ENCODE results near the gene RAI1.

RAI1 gene

DNA sequence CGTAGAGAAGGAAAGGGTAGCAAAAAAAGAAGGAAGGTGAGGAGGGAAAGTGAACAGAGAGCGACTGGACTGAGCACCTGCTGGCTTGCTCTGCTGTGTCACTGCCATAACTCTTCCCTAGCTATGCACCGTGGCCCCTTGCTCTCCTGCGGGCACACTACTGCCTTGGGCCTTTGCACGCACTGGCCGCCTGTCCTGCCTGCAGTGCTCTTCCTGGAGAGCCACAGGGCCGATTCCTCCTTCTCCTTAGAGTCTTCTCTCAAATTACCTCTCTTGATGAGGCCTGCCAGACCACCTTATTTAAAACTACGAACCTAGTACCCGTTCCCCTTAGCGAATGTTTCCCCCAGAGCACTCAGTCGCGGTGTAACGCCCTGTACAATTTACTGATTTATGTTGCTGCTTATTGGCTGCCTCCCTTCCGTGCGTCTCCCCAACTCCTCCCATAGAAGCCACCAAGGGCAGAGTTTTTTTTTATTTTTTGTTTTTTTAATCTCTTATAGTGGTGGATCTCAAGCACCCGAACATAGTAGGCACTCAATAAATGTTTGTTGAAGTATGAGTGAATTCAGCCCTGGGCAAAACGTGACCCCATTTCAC is 70.3 kb downstream of the RAI1 start:
- DNase-seq (ENCODE audit: low spot score) = no peak

DNA sequence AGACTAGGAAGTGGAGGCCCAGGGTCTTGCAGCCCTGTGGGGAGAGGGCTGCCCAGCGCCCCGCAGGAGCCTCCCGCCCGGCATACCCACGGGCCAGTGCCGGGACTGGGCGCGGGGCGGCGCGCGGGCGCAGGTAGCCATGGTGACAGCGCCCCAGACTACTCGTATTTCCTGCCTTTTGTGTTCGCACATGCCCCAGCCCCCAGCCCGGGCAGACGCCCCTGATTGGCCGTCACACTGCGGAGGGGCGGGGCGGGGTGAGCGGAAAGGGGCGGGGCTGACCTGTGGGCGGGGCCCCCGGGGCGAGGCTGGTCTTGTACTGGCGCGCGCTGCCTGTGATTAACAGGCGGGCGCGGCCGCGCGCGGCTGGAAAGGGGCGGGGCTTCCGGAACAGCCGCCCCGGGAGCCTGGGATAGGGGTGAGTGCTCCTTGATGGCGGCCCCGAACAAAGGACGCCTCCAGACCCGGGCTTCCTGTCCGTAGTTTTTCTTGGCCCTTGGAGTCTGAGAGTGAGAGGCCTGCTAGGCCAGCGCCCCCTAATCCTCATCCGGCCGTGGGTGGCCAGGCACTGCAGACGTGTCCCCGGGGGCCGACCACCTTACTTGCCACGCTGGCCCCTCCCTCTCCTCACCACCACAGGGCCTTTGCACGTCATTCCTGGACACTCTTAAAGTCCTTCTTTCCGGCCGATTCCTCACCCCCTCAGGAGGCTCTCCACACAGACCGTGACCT is 71.0 kb downstream of the RAI1 start:
- peak; percentile 97 for DNase-seq (ENCODE audit: low spot score)

DNA sequence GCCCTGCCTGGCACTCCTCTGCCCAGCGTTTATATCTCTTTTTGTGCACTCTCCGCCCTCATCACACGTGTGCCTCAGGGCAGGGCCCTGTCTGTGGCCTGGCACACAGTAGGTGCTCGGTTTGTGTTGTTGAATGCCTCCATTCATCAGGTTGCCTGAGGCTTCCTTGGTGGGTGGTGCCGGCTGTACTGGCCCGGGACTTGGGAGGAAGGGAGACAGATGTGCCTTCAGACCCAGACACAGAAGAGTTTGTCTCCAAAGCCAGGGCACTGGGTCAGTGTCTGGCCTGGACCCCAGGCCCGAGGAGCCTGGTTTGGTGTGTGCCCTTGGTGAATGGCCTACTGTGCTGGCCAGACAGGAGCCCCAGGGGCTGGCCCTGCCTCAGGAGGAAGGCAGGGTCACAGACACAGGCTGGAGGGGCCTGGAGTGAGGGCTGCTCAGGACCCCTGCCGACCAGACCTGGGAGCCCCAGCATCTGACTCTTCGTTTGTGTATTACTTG is 71.6 kb downstream of the RAI1 start:
- no peak for DNase-seq (ENCODE audit: low spot score)

DNA sequence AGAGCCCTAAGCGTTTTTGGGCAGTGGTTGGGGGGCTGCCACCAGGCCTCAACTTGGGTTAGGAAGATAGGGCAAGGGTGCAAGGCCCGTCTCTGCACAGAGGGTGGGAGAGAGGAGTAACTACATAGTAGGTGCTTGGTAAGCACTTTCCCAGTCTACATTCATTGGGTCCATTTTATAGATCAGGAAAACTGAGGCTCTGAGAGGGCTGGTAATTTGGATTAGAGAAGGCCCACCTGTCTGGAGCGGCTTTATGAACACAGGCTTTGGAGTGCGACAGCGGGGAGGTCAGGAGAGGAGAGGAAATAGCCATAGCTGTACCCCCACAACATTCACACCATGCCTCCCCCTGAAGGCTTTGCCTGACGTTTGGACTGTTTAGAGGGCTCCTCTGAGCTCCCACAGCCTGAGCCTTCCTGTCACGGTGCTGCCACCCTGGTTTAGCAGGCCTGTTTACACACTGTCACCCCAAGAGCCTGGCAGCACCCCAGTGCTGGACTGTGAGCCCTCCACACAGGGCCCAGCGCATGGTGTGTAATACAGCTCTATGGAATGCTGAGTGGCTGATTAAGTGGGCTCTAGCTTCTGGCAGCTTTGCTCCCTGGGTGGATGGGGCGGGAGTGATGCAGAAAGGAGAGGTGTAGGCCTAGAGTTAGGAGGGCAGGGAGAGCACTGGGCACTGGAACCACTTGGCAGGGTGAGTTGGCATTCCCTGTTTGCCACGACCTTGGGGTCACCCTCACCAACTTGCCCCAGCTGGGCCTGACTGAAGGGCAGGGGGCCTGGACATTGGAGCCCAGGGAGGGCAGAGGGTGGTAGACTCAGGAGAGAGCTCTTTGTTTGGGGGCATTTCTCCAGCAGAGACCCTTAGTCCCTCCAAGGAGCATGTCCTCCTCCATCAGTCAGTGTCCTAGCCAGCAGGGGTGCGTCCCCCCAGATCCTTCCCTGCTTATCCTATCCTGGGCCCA is 73.7 kb downstream of the RAI1 start:
- DNase-seq (ENCODE audit: low spot score) = no peak

DNA sequence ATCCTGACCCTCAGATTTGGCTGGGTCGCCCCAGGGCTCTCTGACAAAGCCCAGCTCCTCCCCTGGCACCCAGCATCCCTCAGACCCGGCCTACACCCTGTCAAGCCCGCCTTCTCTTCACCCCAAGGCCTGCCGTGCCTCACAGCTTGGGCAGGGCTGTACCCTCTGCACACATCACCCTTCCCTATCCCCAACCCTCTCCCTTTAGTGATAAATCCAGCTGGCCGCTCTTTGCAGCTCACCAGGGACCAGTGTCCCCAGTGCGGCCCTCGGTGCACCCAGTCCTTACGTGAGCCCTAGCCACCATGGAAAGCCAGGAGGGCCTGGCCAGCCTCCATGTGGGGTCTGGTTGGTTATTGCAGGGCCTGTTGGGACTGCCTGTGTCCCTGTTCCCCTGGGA is 74.5 kb downstream of the RAI1 start:
- no peak for DNase-seq (ENCODE audit: low spot score)

DNA sequence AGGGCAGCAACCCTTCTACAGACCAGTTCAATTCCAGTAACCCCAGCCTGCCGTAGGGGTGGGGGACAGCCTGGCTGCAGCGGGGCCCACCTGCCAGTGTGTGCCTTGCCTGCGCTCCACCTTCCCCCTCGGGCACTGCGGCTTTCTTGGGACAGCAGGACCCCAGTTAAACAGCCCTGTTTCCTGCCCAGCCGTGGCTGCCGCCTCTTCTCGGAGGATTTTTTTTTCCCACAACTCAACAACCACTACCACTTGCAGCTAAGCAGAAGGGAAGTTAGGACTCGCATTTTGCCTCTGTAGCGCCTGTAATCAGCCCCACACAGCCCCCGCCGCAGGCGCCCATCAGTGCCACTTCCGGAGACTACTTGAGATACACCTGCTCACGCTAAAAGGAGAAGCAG is 76.1 kb downstream of the RAI1 start:
- DNase-seq (ENCODE audit: low spot score) = no peak

DNA sequence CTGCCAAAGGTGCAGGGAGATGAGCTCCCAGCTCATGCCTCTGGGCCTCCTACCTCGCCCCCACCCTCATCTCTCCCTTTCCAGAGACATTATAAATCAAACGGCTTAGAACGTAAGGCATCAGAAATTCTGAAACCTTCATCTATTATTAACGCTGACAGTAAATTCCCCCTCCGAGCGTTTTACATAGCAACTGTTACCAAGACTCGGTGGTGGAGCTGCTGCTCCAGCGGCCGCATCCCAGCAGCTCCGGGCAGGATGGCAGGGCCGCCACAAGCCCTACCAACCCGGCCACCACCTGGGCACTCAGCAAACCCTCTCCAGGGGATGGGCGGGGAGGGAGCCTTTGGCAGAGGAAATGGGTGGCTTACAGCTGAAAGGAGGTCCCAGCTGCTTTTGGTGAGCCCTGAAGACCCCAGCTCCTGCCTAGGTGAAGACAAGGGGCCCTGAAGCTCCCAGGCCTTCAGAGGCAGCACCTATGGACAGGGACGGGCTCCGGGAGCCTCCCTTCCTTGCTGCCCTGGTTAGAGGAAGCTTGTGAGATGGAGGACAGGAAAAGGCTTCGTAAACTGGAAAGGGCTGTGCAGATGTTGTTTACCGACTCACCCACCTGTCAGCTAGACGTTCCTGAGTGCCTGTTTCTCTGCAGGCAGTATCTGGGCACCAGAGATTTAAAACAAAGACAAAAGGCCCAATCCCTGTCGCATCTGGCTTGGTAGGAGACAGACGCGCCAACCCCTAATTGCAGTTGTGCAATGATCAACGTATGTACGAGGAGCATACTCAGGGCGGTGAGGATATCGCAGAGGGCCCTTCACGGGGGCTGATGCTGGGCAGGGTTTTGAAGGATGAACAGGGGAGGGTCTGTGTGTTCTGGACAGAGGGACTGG is 76.9 kb downstream of the RAI1 start:
- DNase-seq (ENCODE audit: low spot score) = no peak

DNA sequence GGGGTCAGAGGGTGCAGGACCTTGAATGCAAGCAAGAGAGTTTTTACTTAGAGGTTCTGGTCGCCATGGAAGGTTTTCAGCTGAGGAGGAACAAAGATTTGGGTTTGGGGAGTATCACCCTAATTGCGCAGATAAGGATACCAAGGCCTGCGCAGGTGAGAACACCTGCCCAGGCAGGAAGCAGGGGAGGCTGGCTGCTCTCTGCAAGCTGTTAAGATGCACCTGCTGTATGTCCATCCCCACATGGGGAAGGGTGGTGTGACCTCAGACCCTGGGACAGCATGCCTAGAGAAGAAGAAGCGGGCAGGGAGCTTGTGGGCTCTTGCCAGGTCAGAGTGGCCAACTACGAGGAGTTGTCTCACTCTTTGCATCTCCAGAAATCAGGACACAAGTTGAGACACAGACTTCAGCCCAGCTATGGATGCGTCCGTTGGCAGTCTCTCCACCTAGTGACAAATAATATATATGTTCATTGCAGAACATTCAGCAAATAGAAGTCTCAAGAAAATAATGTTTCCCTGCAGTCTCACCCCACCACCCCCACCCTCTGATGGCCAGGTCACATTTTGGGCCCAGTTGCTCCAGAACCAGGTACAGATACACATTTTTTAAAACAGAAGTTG is 77.8 kb downstream of the RAI1 start:
- no peak for DNase-seq (ENCODE audit: low spot score)

DNA sequence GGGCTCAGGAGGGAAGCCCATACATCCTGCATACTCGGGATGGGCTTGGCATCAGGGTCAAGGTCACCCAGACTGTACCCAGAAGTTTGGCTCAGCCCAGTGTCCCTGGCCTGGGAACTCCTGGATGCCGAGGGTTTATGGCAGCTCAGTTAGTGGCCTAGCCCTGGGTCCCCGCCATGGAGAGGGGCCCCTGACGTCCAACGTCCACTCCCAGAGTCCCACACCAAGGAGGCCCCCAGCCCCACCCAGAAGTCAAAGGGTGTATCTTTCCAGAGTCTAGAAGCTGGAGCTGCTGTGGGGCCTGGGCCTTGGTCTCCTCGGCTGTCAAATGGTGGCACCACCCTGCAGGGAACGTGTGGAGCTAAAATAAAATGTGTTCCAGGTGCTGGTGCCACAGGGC is 79.1 kb downstream of the RAI1 start:
- no peak for DNase-seq (ENCODE audit: low spot score)

DNA sequence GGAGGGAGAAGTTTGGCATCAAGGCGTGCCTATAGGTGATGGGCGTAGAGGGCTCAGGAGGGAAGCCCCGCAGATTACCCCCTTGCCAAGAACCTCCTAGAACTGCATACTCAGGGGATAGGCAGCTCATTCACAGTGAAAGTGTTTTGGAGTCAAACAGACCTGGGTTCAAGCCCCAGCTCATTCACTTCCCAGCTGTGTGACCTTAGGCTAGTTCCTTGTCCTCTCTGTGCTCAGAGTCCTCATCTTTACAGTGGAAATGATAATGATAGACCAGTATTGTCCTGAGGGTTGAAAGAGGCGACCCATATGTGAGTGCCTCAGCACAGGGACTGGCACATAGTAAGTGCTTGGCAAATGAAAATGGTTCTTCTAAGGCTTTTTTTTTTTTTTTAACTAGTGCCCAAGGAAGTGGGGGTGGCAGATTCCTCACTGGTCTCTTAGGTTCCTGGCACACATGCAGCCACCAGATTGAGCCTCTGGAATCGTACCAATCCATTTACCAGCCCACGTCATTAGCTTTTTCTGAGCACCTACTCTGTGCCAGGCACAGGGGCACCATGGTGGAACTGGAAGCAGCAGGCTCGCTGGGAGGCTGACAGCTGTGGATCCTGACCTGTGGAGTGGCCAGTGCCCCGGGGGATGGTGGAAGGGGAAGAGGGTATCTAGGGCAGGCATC is 79.8 kb downstream of the RAI1 start:
- DNase-seq (ENCODE audit: low spot score) = no peak

DNA sequence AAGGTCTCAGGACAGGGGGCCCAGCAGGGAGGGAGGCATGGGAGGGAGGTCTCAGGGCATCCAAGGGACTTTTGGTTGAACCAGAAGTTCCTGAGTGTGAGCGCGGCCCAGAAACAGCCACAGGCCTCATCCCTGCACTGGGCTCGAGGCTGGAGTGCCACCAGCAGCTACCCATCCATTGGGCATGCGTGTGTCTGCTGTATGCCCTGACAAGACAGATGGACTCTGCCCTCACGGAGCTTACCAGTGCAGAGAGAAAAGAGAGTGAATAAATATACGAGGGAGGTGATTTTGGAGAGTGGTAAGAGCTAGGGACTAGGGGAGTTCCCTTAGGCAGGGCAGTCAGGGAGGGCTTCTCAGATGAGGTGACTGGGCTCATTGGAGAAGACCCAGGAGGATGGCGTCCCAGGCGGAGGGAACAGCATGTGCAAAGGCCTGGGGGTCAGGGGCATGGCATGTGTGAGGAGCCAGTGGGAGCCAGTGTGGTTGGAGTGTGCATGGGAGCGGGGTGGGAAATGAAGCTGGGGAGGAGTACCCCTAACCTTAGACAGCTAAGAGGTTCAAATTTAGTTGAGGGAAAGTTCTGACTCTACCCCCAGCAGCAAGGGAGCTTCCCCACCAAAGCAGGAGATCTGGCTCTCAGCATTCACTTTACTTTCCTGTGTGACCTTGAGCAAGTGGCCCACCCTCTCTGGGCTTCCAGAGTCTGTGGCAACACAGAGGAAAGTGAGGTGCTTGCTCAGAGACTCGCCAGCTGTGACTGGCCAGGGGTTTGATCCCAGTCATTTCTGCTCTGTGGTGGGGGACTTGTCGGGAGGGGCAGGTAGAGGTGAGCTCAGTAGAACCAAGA is 80.9 kb downstream of the RAI1 start:
- DNase-seq (ENCODE audit: low spot score) = no peak

DNA sequence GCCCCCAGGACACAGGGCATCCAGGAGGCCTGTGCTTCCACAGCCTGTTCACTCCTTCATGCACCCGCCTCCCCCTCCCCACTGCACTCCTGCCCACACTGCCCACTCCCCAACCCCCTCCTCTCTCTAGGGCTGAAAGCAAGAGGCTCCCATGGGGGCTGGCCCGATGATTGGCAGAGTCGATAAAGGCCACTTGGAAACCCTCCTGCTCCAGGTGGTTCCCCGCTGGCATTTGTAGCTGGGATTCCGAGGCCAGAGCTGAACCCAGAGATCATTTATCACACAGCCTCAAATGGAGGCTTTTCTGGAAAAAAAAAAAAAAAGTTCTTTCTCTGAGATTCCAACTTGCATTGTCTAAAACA is 81.5 kb downstream of the RAI1 start:
- DNase-seq (ENCODE audit: low spot score) = no peak

DNA sequence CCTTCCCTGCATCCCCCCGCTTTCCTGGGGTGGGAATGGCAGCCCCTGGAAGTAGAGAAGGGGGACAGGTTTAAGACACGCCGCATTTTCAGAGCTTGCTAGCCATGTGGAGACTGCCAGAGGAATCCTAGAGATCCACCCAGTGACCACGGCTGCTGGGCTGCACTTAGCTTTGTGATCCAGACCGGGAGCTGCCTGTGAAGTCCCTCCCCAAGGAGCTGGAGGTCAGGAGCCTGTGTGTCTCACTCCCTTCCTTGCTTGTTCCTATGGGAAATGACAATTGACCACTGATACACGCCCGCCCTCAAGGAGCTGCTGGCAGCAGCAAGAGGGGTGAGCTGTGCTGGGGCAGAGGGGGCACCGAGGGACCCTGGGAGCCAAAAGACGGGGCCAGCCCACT is 81.9 kb downstream of the RAI1 start:
- DNase-seq (ENCODE audit: low spot score) = no peak

DNA sequence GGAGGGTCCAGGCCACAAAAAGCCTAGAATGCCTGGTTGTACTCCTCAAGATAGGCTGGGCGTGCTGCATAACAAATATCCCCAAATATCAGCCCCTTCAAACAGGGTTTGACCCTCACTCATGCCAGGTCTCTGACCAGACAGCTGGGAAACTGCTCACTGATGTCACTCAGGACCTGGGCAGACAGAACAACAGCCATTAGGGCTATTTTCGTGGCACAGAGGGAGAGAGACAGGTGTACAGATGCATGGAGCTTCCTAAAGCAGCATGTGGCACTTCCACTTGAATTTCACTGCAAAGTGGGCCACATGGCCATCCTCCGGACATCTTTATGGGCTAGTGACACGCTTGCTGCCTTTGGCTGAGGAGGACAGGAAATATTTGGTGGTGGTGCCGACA is 82.5 kb downstream of the RAI1 start:
- no peak for DNase-seq (ENCODE audit: low spot score)

DNA sequence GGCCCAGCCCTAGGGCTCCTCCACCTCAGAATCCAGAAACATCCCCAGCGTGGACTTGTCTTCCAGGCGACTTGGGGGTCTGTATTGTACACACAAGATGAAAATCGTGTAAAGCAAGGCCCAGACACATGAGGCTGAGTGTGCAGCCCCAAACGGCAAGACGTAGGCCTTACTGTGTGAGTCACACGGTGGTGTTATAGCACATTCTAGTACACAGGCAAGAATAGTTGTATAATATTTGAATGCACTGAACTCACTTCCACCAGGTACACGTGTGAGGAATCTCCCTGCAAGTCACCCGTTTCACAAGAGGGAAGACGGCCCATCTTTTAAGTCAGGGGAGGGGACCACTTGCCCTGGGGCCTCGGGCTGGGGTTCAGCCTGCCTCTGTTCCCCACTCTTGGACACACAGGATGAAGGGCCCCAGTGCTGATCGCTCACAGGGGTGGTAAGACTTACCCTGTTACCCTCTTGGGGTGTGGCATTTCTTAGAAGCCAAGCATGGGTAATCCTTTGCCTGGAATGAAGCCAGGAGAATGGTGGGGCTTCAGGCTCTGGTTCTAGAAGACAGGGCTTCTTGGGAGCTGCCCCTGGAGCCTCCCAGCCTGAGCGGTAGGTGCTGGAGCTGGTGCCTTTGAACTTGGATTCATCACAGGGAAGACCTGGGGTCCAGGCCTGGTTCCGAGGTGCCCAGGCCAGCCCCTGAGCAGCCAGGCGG is 84.3 kb downstream of the RAI1 start:
- no peak for DNase-seq (ENCODE audit: low spot score)

DNA sequence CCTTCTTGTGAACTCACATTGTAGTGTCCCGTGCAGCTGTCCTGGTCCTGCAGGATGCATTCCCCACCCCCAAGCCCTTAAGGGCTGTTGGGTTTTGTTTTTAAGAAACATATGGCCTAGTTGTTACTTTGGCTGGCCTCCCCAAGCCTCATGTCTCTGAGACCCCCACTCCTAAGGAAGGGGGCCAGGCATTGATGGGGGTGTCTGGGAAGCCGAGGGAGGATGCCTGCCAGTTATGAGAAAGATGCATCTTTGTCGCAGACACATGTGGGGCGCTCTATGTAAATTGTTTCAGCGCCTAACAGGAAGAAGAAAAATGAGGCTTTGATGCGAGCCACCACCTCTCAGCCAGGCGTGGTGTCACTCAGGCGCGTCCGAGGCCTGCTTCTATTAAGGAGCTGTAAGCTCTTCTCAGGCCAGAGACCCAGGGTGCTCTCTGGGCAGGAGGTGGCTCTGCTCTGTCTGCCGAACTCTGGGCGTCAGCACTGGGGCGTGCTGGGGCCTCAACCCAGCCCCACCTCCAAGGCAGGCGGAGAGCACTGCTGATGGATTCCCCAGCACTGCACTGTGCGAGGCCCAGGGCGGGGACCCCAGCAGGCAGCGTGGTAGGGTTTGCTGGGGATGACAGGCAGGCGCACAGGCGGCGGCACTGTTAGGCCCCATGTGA is 85.0 kb downstream of the RAI1 start:
- DNase-seq (ENCODE audit: low spot score) = no peak

DNA sequence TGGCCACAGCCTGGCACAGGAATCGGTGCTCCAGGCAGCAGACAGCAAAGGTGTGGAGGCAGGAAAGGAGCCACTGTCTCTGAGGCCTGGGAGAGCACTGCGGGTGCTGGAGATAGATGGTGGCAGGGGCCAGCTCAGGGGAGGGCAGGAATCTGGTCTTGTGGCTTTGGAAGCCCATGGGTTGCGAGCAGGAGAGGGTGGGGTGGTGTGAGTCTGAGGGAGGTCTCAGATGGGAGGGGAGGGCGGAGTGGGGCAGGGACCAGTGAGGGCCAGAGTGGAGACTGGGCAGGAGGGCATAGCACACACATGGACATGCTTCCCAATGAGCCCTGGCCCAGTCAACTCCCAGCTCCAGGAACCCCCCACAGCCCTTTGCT is 85.5 kb downstream of the RAI1 start:
- no peak for DNase-seq (ENCODE audit: low spot score)

DNA sequence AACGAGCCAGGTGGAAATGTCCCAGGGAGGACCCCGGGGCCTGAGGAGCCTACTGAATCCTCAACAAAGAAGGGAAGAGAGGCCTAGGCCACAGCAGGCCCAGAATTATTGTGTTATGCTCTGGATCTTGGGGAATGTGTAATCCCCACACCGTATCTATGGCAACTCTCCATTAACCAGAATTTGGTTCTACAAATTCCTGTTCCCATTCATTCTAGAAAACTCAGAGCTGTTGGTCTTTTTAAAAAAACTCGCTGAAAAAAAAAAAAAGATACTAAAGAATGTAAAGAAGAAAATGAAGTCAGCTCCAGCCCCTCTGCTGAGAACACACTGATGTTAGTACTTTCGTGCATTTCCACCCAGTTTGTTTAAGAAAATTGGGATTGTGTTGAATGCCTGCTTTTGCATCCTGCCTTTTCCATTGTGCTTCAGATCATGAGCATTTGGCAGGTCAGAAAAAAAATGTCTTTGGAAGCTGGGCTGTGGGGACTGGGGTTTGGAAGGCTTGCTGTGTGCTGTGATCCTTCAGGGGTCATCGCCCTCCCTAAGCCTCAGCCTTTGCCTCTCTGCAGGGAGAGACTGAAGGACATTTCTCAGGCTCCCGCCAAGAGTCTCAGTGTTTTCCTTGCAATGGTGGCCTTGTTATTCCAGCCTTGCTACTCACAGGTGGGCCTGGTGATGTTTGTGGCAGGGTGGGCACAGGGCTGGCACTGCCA is 86.1 kb downstream of the RAI1 start:
- no peak for DNase-seq (ENCODE audit: low spot score)

Data from left forelimb (tissue), 1 donor.